ENCODE measurements around the gene WNT2B.

WNT2B gene

GRCh38 chr1:112575154-112575804, 66.5 kb downstream of the WNT2B start:
- DNase-seq (ENCODE audit: low read depth) = no peak

GRCh38 chr1:112576240-112576639, 67.5 kb downstream of the WNT2B start:
- DNase-seq (ENCODE audit: low read depth) = no peak
